K562 (cell line): ENCODE results near the gene TARBP1. TPM values are rescaled to one million over a fixed set of nuclear protein-coding genes. Genes with fewer than 3 reads are reported as not detected.

Experiments
- BRCA1 ChIP-seq, 2 experiments: fragments of 450-650 bp in 1 of 2; sonication (generic) in 1 of 2; formaldehyde crosslinking in 1 of 2; IDR thresholded peaks; 2 replicates each; pipeline versions ENCODE4 v1.5.0 to v1.6.1; 2017 to 2020; ENCODE audit warnings: mild to moderate bottlenecking in 1 of 2, missing genetic modification reagents in 1 of 2
- BRD4 ChIP-seq: fragments of 200-600 bp; sonication (generic); IDR thresholded peaks from 2 replicates; pipeline ENCODE4 v1.6.1; 2017; ENCODE audit warnings: inconsistent platforms
- CBX3 ChIP-seq, 2 experiments: IDR thresholded peaks; 1 replicate in 1 of 2; 2 replicates in 1 of 2; pipeline ENCODE4 v1.6.1; 2012; ENCODE audit warnings: inconsistent platforms in 2 of 2, low read length in 2 of 2, borderline replicate concordance in 1 of 2, control low read depth in 1 of 2
- CHAMP1 ChIP-seq: fragments of 450-650 bp; IDR thresholded peaks from 2 replicates; pipeline ENCODE4 v1.6.1; 2016; ENCODE audit warnings: mild to moderate bottlenecking
- ESRRA ChIP-seq: fragments of 450-650 bp; IDR thresholded peaks from 2 replicates; pipeline ENCODE4 v1.6.1; 2014; ENCODE audit warnings: low read depth, mild to moderate bottlenecking, moderate library complexity, borderline replicate concordance
- FUS ChIP-seq: fragments of 200-400 bp; formaldehyde crosslinking; optimal IDR thresholded peaks from 2 replicates; pipeline ENCODE3; 2017; ENCODE audit warnings: low read depth, low read length
- ILK ChIP-seq: fragments of 450-650 bp; IDR thresholded peaks from 2 replicates; pipeline ENCODE4 v1.6.1; 2016; ENCODE audit warnings: missing genetic modification characterization, low read depth, mild to moderate bottlenecking, missing compliant biosample characterization, moderate library complexity, borderline replicate concordance
- KDM1A ChIP-seq, 2 experiments: fragments of 450-650 bp; IDR thresholded peaks; 2 replicates each; pipeline ENCODE4 v1.6.1; 2016; ENCODE audit warnings: mild to moderate bottlenecking in 2 of 2
- MECOM ChIP-seq: fragments of 250-450 bp; sonication (Bioruptor Pico); IDR thresholded peaks from 2 replicates; pipeline ENCODE4 v1.8.0; 2022; ENCODE audit warnings: inconsistent platforms
- MYNN ChIP-seq, 2 experiments: sonication (generic); formaldehyde crosslinking in 1 of 2; IDR thresholded peaks; 2 replicates each; pipeline versions ENCODE4 v1.5.0 to v1.6.1; 2016 to 2020; ENCODE audit warnings: antibody characterized with exemption in 1 of 2, missing genetic modification reagents in 1 of 2
- RBM22 ChIP-seq: fragments of 200-400 bp; formaldehyde crosslinking; IDR thresholded peaks from 2 replicates; pipeline ENCODE4 v1.6.1; 2018; ENCODE audit warnings: low read length, low read depth; ENCODE audit not compliant: poor library complexity, severe bottlenecking
- TARDBP ChIP-seq: fragments of 450-650 bp; IDR thresholded peaks from 2 replicates; pipeline ENCODE4 v1.6.1; 2016
- ZNF165 ChIP-seq: fragments of 250-450 bp; sonication (Bioruptor Pico); IDR thresholded peaks from 2 replicates; pipeline ENCODE4 v1.4.0; 2020; ENCODE audit warnings: borderline replicate concordance
- ZNF436 ChIP-seq: fragments of 250-450, 450-650 bp; sonication (Bioruptor Pico); formaldehyde crosslinking; IDR thresholded peaks from 2 replicates; pipeline ENCODE4 v1.7.0; 2020; ENCODE audit warnings: mild to moderate bottlenecking
- ZNF586 ChIP-seq: fragments of 450-650 bp; formaldehyde crosslinking; conservative IDR thresholded peaks from 2 replicates; pipeline ENCODE4 v1.4.0; 2020; ENCODE audit warnings: mild to moderate bottlenecking, moderate library complexity
- ZNF589 ChIP-seq: fragments of 200-800 bp; sonication (Bioruptor generic); IDR thresholded peaks from 2 replicates; pipeline ENCODE4 v1.6.1; 2016; ENCODE audit warnings: low read depth, missing genetic modification characterization, missing compliant biosample characterization
- polyA plus RNA-seq, 8 experiments: library from polyadenylated mRNA; depleted of rRNA in 4 of 8; stranded (reverse) in 5 of 8; unstranded in 3 of 8; fragments of >200 nt; fragmentation: Nextera tagmentation in 2 of 8; fragmentation: Illumina TruSeq in 1 of 8; extraction: Ambion mirVana in 2 of 8; extraction: Trizol in 1 of 8; gene quantifications; 2 replicates each; pipeline versions ENCODE4 v1.2.1 to v1.2.3, GENCODE V29; 2011 to 2014; ENCODE audit warnings: inconsistent platforms in 1 of 8, missing spikeins in 1 of 8
- total RNA-seq, 7 experiments: library from RNA; depleted of rRNA in 6 of 7; stranded (reverse); fragments of >200 nt in 6 of 7; fragmentation: Illumina TruSeq in 2 of 7; extraction: Trizol in 2 of 7; gene quantifications; 2 replicates each; pipeline versions ENCODE4 v1.2.1 to v1.2.3, GENCODE V29; 2011 to 2021; ENCODE audit warnings: low replicate concordance in 1 of 7
- TF ChIP-seq, protein P1 (sequence below): sonication (generic); formaldehyde crosslinking; IDR thresholded peaks from 2 replicates; pipeline ENCODE4 v1.5.0; 2020; ENCODE audit warnings: missing genetic modification reagents
- TF ChIP-seq, protein P2 (sequence below): fragments of 450-650 bp; IDR thresholded peaks from 2 replicates; pipeline ENCODE4 v1.6.1; 2016; ENCODE audit warnings: low read depth

Gene TARBP1
- total and polyA plus RNA-seq, 9 of the 15 experiments (the other 6 are each of a cell fraction or from before 2014, with no cell fraction given) = 8.8 to 48.0 (median 22.9) TPM

- TF ChIP-seq ZNF165 (CRISPR knock-in tag) (peak; percentile 44; the same call in 1 of the 2 replicates), ZNF436 (CRISPR knock-in tag) (no peak), ZNF589 (CRISPR knock-in tag) (peak; percentile 82), CHAMP1 (peak; percentile 60; the same call in 1 of the 2 replicates), KDM1A (IDR thresholded peaks at IDR 0.05) (no peak), BRD4 (no peak), BRCA1 (IDR thresholded peaks at IDR 0.05) (no peak), BRCA1 (CRISPR knock-in tag; IDR thresholded peaks at IDR 0.05) (no peak), TARDBP (no peak), CBX3 (IDR thresholded peaks at IDR 0.05; ENCODE audit: borderline replicate concordance in 1 of 2, low read length in 2 of 2) (peak in 1 of 2 experiments; percentile 62; a peak in 1 of 3 replicates), FUS (no peak), MECOM (CRISPR knock-in tag) (peak; percentile 79), ZNF586 (CRISPR knock-in tag) (no peak), ESRRA (peak; percentile 94), ILK (tag) (peak; percentile 53; the same call in 1 of the 2 replicates), MYNN (IDR thresholded peaks at IDR 0.05) (no peak), MYNN (CRISPR knock-in tag; IDR thresholded peaks at IDR 0.05) (no peak), RBM22 (no peak)
- TF ChIP-seq, protein P1, sequence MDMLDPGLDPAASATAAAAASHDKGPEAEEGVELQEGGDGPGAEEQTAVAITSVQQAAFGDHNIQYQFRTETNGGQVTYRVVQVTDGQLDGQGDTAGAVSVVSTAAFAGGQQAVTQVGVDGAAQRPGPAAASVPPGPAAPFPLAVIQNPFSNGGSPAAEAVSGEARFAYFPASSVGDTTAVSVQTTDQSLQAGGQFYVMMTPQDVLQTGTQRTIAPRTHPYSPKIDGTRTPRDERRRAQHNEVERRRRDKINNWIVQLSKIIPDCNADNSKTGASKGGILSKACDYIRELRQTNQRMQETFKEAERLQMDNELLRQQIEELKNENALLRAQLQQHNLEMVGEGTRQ = no peak
- TF ChIP-seq, protein P2, sequence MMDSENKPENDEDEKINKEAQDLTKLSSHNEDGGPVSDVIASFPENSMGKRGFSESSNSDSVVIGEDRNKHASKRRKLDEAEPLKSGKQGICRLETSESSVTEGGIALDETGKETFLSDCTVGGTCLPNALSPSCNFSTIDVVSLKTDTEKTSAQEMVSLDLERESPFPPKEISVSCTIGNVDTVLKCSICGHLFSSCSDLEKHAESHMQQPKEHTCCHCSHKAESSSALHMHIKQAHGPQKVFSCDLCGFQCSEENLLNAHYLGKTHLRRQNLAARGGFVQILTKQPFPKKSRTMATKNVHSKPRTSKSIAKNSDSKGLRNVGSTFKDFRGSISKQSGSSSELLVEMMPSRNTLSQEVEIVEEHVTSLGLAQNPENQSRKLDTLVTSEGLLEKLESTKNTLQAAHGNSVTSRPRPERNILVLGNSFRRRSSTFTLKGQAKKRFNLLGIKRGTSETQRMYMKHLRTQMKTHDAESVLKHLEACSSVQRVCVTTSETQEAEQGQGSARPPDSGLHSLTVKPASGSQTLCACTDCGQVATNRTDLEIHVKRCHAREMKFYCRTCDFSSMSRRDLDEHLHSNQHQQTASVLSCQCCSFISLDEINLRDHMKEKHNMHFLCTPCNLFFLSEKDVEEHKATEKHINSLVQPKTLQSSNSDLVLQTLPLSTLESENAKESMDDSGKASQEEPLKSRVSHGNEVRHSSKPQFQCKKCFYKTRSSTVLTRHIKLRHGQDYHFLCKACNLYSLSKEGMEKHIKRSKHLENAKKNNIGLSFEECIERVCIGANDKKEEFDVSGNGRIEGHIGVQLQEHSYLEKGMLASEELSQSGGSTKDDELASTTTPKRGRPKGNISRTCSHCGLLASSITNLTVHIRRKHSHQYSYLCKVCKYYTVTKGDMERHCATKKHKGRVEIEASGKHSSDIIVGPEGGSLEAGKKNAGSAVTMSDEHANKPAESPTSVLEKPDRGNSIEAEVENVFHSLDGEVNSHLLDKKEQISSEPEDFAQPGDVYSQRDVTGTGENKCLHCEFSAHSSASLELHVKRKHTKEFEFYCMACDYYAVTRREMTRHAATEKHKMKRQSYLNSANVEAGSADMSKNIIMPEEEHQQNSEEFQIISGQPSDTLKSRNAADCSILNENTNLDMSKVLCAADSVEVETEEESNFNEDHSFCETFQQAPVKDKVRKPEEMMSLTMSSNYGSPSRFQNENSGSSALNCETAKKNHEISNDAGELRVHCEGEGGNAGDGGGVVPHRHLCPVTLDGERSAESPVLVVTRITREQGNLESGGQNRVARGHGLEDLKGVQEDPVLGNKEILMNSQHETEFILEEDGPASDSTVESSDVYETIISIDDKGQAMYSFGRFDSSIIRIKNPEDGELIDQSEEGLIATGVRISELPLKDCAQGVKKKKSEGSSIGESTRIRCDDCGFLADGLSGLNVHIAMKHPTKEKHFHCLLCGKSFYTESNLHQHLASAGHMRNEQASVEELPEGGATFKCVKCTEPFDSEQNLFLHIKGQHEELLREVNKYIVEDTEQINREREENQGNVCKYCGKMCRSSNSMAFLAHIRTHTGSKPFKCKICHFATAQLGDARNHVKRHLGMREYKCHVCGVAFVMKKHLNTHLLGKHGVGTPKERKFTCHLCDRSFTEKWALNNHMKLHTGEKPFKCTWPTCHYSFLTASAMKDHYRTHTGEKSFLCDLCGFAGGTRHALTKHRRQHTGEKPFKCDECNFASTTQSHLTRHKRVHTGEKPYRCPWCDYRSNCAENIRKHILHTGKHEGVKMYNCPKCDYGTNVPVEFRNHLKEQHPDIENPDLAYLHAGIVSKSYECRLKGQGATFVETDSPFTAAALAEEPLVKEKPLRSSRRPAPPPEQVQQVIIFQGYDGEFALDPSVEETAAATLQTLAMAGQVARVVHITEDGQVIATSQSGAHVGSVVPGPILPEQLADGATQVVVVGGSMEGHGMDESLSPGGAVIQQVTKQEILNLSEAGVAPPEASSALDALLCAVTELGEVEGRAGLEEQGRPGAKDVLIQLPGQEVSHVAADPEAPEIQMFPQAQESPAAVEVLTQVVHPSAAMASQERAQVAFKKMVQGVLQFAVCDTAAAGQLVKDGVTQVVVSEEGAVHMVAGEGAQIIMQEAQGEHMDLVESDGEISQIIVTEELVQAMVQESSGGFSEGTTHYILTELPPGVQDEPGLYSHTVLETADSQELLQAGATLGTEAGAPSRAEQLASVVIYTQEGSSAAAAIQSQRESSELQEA = no peak
These were observed 117.8 kb downstream of the TARBP1 start (continued) for GRCh38 chr1:234361102-234361603.
